Renal cortex interstitium (tissue), 11 donors: Measurements from ENCODE around the gene ZBTB38. TPM values are rescaled to one million over a fixed set of nuclear protein-coding genes. Genes with fewer than 3 reads are reported as not detected.
A peak's percentile ranks its signal among the peaks of the same experiment; 100 is the strongest.

Experiments used
- DNase-seq, 11 donors: peaks; one replicate each; pipeline ENCODE4 v3.0.0-alpha.2; 2013; ENCODE audit warnings: low read depth in 9 of 11, low spot score in 4 of 11; ENCODE audit errors: extremely low read depth in 1 of 11
- polyA plus RNA-seq, 3 donors: library from polyadenylated mRNA; unstranded; fragments of 120-200 nt; gene quantifications; one replicate each; pipeline ENCODE4 v1.2.1, GENCODE V29; 2013; ENCODE audit not compliant: insufficient read length in 3 of 3

ZBTB38 gene
- polyA plus RNA-seq, 3 donors = 50.6 to 58.7 (median 55.8) TPM

DNA sequence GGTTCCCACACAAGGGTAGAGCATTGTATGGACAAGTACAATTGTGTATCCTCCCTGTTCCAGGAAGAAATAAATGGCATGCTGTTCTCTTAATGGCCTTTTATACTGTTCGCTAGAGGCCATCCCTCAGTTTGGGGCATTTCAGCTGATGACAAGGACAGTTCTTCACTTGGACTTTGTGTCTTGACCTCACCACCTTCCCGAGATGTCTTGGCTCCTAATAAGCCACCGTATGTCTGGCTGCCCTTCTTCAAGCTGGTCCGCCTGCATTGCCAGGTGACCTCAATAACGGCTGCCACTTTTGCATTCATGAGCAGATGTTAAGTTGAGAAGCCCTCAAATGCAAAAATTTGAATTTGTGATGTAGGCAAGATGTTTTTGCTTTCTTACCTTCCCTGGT, 24.1 kb downstream of the ZBTB38 start:
- no peak for DNase-seq

DNA sequence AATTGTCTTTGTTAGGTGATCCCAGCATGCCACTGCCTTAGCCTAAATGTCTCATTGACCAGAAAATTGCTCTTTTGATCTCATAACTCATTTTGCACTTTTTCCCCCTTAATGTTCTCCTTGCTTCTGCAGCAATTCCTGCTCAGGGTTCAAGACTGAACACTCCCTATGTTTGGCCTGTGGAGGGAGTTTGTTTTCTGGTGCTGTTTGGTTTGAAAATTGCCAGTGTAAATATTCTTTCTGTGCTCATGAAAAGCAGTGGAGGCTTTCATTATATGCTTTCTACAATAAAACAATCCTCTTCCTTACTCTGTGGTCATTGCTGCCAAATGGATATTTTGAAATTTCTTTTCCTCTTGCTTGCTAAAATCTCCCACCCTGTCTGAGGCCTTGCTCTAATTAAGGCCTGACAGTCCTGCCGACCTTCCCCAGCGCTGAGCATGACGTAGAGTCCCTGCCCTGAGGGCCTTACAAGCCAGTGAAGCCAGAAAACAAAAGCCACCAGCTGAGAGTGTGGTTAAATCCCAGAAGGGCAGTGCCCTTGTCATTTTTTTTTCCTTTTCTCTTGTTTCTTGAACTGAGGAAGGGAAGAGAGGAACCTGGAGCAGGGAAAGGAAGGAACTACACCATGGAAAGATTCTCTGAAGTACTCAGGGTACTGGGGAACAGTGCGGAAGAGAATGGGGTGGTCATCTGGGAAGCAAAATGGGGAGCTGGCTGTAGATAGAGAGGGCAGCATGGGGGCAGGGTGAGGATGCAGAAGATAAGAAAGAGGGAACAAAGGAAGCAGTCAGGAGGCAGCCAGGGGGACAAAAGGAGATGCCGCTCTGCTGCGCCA, 24.8 kb downstream of the ZBTB38 start:
- no peak for DNase-seq

DNA sequence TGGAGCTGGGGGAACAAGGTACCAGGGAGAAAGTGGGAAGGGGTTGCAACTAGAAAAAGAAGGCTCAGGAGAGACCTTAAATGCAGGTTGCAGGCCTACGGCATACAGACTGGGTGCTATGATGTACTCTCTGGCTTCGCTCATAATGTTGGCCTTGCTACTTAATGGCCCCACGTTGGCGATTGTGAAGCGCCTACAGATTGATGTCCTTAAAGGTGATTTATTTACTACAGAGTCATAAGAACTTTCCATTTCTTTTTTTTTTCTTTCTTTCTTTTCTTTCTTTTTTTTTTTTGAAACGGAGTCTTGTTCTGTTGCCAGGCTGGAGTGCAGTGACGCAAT, 25.4 kb downstream of the ZBTB38 start:
- no peak for DNase-seq

DNA sequence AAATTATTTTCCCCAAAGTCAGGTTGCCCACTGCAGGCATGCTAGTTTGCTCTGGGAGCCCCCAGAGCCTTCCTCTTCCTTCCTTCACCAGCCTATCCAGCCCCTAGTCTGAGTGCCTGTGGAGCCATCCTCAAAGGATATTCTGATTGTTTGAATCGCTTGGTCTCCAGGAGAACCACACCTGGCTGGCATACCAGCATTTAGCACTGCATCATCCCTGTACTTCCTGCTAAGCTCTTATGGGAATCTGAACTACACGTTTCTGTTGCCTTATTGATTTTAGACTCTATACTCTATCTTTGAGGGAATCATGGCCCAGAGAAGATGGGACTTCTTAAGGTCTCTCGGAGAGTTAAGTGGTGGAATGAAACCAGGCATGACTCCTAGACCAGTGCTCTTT, 26.3 kb downstream of the ZBTB38 start:
- no peak for DNase-seq

DNA sequence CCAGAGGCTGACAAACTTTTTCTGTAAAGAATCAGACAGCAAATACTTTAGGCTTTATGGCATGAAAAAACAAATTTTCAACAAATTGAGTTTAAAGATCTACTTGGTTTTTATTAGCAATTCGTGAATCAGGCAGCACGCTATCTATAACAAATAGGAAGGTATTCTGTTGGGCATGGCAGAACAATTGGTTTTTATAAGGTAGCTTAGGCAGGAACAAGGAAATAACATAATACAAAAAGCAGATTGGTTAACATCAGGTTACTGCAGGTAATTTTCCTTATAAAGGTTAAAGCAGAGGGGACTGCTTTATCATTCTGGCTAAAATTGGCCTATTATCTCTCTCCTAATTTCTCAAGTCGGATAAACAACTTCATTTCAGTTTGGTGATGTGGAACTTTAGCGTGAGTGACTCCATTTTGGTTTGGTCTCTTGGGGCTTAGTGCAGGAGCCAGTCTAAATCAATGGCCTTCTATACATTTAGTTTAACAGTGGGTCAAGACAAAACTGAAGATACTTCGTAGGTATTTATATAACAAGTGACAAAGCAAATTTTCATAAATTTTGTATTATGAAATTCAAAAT, 26.8 kb downstream of the ZBTB38 start:
- no peak for DNase-seq

DNA sequence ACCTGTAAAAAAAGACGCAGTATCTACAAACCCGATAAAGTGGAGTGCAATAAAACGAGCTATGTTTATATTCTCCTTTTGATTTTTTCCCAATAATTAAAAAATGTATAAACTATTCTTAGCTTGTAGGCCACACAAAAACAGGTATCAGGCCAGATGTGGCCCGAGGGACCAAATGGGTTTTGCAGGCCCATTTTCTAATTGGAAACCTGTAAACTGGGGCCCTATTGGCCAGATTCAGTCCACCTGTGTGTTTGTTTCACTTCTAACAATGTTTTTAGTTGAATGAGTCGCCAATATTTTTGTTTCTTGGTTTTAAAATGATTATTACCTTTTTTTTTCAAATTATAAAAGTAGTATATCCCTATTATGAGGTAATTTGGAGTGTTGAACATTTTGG, 29.7 kb downstream of the ZBTB38 start:
- DNase-seq = no peak

DNA sequence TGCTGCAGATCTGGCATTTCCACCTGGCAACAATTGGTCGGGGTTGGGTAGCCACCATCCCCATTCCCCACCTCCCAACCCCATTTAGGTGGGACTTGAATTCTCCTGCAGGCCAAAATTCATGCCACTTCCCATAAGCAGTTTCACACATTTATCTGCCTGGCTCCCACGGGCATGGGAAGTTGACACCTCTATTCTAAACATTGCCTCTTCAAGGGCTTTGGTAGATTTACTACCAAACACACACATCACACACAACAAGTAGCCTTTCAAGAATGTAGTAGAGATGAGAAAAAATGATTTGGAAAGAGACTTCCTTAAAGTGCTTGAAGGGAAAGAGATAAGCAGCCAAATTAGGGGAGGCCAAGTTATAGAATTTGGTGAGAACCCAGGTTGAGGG, 30.9 kb downstream of the ZBTB38 start:
- no peak for DNase-seq

DNA sequence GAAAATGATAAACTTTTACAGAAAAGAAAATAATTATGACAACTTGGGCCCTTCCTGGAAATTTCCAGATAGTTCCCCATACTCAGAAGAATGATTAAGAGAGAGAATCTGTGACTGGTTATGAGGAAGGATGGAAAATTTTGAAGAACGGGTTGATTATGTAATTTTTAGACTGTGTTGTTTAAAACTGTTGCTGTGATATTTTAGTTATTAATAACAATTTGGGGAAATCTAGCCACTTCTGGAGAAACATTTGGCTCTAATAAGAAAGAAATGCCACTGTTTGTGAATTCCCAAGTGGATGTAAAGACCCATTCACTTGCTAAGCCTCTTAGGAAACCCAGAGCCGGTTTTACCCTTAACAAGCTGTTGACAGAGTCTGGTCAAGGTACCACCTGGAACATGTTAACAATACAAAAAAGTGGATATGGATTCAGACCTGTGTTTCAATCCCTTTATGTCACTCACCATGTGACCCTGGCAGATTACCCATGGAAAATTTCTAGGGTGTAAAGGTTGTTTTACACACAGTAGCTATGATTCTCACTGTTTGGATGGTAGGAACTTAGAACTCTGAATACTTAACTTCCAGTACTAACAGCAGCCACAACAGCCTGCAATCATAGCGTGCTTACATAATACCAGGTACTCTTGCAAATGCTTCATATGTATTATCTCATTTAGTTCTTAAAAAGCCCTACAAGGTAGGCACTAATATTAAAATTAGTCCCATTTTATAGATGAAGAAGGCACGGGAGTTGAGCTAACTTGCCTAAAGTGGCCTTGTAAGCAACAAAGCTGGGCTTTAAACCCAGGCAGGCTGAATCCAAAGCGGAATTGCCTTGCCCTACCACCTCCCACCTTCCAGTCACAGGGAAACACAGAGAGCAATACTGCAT, 32.0 kb downstream of the ZBTB38 start:
- no peak for DNase-seq

DNA sequence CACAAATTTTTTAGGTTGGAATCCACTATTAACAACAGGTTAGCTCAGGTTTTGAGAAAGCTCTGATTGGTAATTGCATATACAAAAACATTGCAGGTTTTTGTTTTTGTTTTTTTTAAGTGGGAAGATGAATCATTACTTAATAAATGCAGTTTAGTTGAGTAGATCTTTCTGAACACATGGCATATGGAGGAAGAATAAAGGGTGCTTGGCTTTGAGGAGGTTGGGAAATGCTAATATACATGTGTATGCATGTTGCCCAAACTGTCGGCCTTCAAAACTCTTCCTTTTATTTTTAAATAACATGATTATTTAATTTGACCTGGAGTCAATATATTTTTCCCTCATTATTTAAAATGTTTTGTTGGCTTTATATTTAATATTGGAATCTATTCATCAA, 32.8 kb downstream of the ZBTB38 start:
- no peak for DNase-seq

DNA sequence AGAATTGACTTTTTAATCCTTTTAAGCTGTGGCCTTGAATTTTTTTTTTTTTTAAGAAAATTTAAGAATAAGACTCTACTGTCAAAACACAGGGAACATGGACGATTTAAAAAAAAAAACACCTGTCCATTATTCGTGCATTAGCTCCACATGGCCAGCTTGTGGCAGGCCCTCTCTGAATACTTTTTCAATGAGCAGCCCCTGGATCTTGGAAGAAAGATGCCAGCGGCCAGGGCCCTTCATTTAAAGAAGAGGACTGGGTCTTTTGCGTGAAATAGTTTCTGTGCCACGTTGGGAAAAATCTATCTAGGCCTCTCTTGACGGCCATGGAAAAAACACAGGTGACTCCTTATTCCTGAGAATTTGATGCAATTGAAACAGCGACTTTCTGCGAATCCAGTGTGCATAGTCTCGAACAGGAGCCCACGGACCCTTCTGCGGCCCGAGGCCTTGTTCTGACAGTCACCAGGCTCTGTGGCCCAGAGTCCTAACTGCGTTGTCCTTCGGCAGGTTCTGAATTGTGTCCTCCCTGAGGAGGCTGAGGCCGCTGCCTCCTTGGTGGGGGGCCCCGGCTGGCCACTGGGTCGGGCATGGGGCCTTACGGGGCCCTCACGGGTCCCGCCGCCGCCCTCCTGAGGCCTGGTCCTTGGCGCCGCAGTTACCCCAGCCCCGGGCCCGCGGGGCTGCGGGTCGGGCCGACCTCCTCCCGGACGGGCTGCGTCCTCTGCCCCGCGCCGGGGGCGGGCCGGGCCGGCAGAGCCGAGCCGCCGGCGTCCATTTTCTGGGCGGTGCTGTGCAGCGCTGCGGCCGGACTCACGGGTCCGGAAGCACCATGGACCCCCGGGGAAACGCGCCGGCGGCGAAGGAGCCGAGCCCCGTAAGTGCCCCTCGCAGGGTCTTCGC, 33.5 kb downstream of the ZBTB38 start:
- peak in 2 of 11 donors; percentile 39 to 68 for DNase-seq

DNA sequence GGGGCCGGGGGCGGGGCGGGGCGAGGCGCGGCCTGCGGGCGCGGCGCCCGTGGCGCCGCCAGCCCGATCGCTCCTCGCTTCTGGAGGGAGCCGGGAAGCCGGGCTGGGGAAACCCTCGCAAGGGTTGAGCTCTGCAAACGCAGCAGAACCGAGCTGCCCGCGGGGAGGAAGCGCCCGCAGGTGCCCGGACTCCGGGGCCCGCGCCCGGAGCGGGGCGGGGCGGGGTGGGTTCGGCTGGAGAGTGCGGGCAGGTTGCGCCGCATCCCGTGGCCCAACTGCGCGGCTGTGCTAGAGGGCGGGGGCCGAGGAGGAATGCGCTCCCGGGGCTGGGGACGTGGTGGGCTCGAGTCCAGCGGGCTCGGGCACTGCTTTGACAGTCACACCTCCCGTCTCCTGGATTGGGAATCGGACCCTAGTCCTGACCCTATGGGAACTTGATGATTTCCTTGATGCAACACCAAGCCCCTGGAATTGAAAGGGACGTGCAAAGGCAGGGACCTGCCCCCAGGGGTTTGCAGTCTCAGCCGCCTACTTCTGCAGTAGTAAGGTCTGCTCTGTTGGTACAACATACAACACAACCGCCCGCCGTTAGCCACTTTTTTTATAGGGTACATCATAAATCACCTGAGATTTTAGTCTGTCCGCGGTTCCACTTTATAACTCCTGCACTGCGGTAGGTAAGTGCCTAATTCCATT, 34.3 kb downstream of the ZBTB38 start:
- DNase-seq = peak in 3 of 11 donors; percentile 49 to 66 (median 65)

DNA sequence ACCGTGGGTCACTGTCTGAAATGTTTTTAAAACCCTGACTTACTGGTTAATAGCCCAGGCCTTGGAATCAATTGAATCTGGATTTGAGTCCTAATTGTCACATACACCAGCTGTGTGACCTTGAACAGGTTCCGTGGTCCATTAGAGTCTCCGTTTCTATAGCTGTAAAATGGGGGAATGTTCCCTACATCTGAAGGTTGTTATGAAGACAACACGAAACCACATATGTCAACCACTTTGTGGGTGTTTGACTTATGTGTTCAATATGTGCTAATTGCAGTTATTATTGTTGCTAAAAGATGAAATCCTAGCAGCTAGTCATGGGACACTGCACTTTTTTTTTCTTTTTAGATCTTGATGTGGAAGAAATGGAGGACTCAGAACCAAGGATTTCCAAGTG, 35.3 kb downstream of the ZBTB38 start:
- DNase-seq = no peak

DNA sequence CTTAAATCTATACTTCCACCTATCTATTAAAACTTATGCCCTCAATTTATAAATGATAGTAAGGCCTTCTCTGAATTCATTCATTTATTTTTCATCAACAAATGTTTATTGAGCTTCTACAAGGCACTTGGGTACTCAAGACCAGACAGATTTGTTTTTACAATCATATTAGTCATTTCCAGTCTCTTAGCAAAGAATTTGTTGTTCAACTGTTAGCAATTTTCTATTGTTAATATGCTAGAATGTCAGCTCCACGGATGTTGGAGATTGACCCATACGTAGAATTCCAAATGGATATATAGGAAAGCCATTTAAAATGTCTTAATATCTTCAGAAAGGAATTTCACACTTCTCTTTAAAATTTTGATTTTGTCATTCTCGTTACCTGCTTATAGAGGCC, 36.7 kb downstream of the ZBTB38 start:
- no peak for DNase-seq

DNA sequence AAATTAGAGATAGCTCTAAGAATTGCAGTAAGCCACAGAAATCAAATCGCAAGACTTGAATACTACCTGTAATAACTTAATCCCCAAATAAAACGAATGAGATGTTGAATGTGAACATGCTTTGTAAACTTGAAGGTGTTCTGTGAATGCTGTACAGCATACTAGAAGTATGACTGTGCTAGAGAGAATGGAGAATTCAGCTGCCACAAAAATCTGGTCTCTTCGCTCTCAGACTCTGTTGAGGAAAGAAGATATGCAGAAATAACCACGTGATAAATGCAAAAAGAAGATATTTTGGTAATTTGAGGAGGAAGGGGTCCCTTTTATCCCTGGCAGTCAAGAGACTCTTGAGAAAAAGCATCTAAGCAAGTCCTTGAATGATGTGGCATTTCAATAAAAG, 37.3 kb downstream of the ZBTB38 start:
- DNase-seq = no peak

DNA sequence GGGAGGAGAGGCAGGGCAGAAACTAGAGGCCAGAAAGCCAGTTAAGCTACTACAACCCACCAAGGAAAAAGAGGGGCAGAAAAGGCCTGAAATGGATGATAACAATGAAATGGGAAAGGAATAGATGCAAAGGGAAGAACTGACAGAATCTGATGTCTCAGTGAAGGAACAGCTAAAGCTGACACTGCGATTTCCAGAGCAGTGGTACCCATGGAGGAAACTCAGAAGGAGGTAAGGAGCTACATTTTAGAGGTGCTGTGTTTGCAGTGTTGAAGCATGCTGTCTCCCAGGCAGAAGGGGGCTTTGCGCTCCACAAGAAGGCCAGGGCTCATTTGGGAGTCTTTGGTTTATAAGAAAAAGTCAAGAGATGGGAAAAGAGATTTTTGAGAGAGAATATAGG, 38.0 kb downstream of the ZBTB38 start:
- DNase-seq = no peak

DNA sequence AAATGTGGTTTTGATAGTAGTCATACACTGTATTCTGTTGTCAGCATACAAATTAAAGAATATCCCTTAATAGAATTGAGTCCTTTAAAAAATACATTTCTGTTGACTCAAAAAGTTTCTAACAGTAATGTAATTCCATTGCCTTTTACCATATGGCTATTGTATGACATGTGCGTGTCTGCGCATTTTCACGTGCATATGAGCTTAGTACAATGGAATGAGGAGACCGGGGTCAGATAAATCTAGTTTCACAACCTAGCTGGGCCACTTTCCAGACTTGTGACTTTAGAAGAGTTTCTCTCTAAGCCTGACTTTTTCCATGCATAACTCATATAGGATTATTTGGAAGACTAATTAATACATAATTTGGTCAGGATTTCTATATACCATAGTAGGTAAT, 38.7 kb downstream of the ZBTB38 start:
- no peak for DNase-seq

DNA sequence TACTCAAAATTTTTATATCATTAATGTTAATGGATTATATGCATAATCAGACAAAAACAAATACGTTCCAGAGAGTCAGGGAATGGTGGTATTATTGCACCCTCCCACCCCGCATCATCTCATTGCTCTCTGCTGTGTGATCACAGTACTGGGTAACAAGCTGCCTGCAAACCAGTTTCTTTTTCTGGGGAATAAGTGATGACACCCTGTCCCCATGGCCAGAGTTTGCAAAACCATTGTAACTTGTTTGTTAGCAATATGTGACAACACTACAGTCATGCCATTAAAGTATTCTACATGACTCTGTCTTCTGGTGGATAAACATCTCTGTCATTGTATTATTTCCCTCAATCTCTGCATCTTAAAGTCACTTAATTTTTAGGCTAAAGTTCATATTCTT, 39.5 kb downstream of the ZBTB38 start:
- DNase-seq = no peak

DNA sequence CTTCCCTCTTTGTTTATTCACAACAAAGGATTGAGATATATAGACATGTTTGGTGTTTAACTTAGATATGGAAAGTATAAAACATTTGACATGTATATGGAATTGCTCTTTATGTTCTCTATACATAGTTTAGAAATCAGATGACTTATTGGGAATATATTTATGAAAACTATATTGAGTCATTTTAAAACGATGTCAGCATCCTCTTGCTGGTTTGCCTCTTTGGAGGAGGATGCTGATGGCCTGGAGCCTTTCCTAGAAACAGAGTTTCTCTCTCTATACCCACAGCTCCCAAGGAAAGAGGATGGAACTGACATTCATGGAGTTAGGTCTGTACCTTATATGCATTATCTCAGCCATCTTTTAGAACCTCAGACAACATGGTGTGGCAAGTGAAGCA, 40.3 kb downstream of the ZBTB38 start:
- no peak for DNase-seq

DNA sequence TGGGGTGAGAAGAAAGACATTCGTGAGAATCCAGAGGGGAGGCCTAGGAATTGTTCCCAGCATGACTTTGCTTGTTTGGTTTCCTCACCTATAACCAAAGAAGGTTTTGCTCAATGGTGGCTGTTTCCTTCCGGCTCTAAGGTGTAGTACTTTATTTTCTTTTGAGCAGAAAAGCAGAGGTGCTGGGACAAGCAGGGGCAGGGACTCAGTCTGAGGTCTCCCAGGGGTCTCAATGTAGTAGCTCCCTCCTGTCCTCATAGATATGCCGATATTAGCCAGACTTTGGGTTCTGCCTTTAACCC, 41.6 kb downstream of the ZBTB38 start:
- DNase-seq = no peak
